ENCODE results near the gene GPR137C. TPM values are rescaled to one million over a fixed set of nuclear protein-coding genes. Genes with fewer than 3 reads are reported as not detected.
A peak's percentile ranks its signal among the peaks of the same experiment; 100 is the strongest.

The GPR137C gene
- total RNA-seq = under 1 TPM; 0.43 to 0.82 (median 0.51) TPM
- long read RNA-seq, donor 1, partial matches to known transcripts = 0 of 1 reads
- long read RNA-seq, donor 1, other reads (novel, unspliced or antisense) = 1 of 1 reads
- long read RNA-seq, donor 2 = 0 reads

GRCh38 chr14:52552063-52552988 lies at the start of gene GPR137C, which contains the start of gene TXNDC16:
GPR137C (plus strand) TSS chr14:52552836; CDS start chr14:52553148, 312 bp downstream.
TXNDC16 (minus strand) TSS chr14:52552505; CDS start chr14:52543557, 8,948 bp downstream.
- H3K4me1 ChIP-seq (ENCODE audit: low read depth) = peaks cover 19% of the 10 kb centered on the region
- H3K36me3 ChIP-seq (ENCODE audit: low read depth) = no peaks in the 10 kb centered on the region
- intact Hi-C loops (cut with DNase I, micrococcal nuclease) = no loop called here
- DNase-seq (peak; percentile 99 to 100 (median 100)), ATAC-seq (peak; percentile 96)
- TF ChIP-seq, protein P1, sequence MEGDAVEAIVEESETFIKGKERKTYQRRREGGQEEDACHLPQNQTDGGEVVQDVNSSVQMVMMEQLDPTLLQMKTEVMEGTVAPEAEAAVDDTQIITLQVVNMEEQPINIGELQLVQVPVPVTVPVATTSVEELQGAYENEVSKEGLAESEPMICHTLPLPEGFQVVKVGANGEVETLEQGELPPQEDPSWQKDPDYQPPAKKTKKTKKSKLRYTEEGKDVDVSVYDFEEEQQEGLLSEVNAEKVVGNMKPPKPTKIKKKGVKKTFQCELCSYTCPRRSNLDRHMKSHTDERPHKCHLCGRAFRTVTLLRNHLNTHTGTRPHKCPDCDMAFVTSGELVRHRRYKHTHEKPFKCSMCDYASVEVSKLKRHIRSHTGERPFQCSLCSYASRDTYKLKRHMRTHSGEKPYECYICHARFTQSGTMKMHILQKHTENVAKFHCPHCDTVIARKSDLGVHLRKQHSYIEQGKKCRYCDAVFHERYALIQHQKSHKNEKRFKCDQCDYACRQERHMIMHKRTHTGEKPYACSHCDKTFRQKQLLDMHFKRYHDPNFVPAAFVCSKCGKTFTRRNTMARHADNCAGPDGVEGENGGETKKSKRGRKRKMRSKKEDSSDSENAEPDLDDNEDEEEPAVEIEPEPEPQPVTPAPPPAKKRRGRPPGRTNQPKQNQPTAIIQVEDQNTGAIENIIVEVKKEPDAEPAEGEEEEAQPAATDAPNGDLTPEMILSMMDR (IDR thresholded peaks at IDR 0.05) = peak; percentile 21
- no peaks in the 10 kb centered on the region for H3K9me3 ChIP-seq
- peak within 1 kb of the TSS; percentile 76 for H3K4me3 ChIP-seq

DNA sequence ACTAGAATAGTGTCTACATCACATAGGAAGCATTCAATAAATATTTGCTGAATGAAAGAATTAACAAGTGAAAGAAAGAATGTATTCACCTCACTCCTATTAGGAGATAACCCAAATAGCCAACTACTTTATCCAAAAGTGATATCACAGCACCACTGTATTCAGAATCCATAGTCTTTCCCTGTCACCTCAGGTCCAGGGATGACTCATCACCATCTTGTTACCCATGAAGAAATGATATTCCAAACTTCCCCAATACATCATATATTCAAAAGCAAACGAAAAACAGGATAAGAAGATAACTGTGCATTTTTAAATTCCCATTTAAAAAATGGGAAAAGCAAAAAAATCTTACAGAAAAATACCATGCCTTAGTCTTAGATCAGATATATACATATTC lies 39.4 kb upstream of the GPR137C start:
- Histone ChIP-seq H3K36me3 (ENCODE audit: low read depth) (no peaks in the 10 kb centered on the region), H3K9me3 (no peaks in the 10 kb centered on the region), H3K4me1 (ENCODE audit: low read depth) (no peaks in the 10 kb centered on the region), H3K4me3 (no peak overlapping the region)
- no peak for DNase-seq
- intact Hi-C loops (cut with DNase I, micrococcal nuclease) = no loop called here
- ATAC-seq = no peak
- TF ChIP-seq, protein P1 (IDR thresholded peaks at IDR 0.05) = no peak

DNA sequence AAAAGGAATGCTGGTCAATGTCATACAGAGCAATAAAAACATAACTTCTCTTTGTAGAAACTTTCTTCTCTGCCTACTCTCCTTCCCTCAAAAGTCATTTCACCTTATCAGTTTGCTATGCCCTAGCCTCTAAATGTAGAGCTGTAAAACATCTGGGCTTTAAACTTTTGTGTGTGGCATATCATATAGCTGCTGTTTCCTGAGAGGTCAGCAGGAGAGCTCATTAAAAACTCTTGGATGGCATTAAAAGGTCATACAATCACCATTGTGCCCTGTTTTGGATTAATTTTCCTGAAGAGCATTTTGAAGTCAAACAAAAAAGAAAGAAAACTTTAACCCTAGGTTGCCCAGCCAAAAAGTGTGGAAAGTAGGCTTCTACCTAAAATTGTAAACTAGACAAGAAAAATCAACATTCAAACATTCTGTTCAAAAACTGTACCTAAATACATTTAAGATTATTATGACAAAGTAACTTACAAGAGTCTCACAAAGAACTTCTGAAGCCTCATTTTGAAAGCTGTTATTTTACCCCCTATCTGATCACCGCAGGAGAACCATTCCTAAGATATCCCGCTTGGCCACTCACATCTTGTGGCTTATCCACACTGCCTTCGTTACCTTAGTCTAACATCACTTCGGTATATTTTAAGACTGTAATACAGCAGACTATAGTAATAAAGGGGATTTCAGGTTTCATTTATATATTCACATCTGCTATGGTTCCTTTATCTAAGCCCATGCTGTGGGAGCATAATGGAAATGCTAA lies 38.4 kb upstream of the GPR137C start:
- TF ChIP-seq, protein P1 (IDR thresholded peaks at IDR 0.05) = no peak
- DNase-seq (no peak), ATAC-seq (peak; percentile 39)
- no peaks in the 10 kb centered on the region for H3K36me3 ChIP-seq (ENCODE audit: low read depth)
- H3K4me1 ChIP-seq (ENCODE audit: low read depth) = no peaks in the 10 kb centered on the region
- no peak overlapping the region for H3K4me3 ChIP-seq
- no peaks in the 10 kb centered on the region for H3K9me3 ChIP-seq
- intact Hi-C loops (cut with DNase I, micrococcal nuclease) = no loop called here

GRCh38 chr14:52522033-52522432 lies 30.6 kb upstream of the GPR137C start:
- Histone ChIP-seq H3K4me3 (no peak overlapping the region), H3K4me1 (ENCODE audit: low read depth) (peaks cover 2% of the 10 kb centered on the region), H3K36me3 (ENCODE audit: low read depth) (no peaks in the 10 kb centered on the region), H3K9me3 (no peaks in the 10 kb centered on the region)
- peak; percentile 70 for ATAC-seq
- TF ChIP-seq, protein P1 (IDR thresholded peaks at IDR 0.05) = no peak
- intact Hi-C loops (cut with DNase I, micrococcal nuclease) = no loop called here
- no peak for DNase-seq

DNA sequence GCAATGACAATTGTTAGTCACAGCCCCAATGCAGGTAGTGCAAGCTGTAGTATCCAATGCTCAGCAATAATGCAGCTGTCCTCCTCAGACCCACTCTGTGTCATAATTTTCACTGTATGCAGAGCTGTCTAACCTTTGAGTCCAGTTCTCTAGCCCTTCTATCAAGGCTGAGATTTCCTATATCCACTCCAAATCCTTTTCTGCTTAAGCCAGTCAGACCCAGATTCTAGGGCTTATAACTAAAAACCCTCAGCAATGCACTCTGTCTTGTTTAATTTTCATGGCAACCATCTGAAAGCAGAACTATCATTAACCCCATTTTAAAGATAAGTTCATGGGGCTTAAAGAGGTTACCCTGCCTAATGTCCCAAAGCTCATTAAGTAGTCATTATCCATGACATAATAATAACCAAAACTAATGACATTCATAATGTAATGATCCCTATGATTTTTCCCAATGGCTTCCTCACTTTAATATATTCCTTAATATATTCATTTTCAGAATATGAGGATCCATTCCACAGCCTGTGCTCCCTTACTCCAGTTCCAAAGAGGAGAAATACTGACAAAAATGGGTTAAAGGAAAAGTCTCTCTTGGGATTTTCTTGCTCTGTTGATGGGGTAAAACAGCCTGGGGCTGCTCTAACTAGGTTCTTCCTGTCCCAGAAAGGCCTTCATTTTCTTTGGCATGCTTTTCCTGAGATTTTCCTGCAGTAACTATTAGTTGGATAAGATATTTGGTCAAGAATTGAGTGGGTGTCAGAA lies 29.9 kb upstream of the GPR137C start:
- DNase-seq (no peak), ATAC-seq (peak; percentile 39)
- H3K9me3 ChIP-seq = no peaks in the 10 kb centered on the region
- H3K4me1 ChIP-seq (ENCODE audit: low read depth) = peaks cover 2% of the 10 kb centered on the region
- no peaks in the 10 kb centered on the region for H3K36me3 ChIP-seq (ENCODE audit: low read depth)
- no peak overlapping the region for H3K4me3 ChIP-seq
- TF ChIP-seq, protein P1 (IDR thresholded peaks at IDR 0.05) = no peak
- intact Hi-C loops (cut with DNase I, micrococcal nuclease) = no loop called here

All from mucosa of descending colon (tissue), 3 donors.